ENCODE results near the gene KL. TPM values are rescaled to one million over a fixed set of nuclear protein-coding genes. Genes with fewer than 3 reads are reported as not detected.

KL gene
- total RNA-seq, 6 experiments from 2014 or later = 0.07 TPM; not detected in 5

DNA sequence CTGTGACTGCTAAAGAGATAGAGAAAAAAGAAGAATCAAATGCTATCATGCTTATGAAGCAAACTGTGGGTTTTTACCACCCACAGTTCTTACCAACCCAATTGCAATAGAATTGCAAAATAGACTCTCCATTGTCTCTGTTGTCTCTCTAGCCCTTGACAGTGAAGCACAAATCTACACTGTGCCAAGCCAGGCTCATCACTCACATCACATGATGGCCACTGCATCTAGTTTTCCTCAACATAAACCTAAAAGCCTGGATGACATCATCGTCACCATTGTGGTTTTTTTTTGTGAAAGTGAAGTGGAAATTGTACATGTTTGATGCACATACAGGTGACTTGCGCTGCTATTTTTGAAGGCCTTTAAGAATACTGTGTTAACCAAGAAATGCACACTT, 56.1 kb downstream of the KL start:
- Mint-ChIP-seq H3K36me3 (ENCODE audit: low read depth) (no peaks in the 10 kb centered on the region), H3K27me3 (ENCODE audit: insufficient read depth) (peaks cover 3% of the 10 kb centered on the region; the same call in 1 of the 2 replicates), H3K4me1 (ENCODE audit: low read depth) (no peaks in the 10 kb centered on the region), H3K4me3 (no peak overlapping the region), H3K9me3 (no peaks in the 10 kb centered on the region), H3K27ac (no peak overlapping the region)
- TF ChIP-seq CTCF (IDR thresholded peaks at IDR 0.05) = no peak
- no peak for DNase-seq

DNA sequence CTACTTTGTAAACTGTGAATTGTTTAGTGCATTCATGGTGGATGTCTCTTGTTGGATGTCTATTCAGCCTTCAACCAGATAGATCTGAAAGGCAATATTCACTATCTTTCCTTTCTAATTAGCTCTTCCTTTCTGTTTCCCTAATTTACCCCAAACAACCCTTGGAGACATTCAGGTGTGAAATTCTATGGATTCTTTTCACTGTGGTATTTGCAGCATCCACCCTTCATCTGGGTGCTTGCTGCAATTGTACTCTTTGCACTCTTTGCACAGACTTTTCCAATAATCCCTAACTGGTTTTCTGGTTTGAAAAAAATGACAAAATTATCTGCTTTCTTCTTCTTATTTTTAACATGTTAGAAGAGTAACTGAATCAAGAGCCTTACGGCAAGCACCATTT, 56.5 kb downstream of the KL start:
- no peaks in the 10 kb centered on the region for H3K36me3 Mint-ChIP-seq (ENCODE audit: low read depth)
- no peak overlapping the region for H3K27ac Mint-ChIP-seq
- no peak overlapping the region for H3K4me3 Mint-ChIP-seq
- H3K27me3 Mint-ChIP-seq (ENCODE audit: insufficient read depth) = peaks cover 2% of the 10 kb centered on the region; the same call in 1 of the 2 replicates
- DNase-seq = no peak
- no peak for TF ChIP-seq CTCF (IDR thresholded peaks at IDR 0.05)
- H3K4me1 Mint-ChIP-seq (ENCODE audit: low read depth) = no peaks in the 10 kb centered on the region
- H3K9me3 Mint-ChIP-seq = no peaks in the 10 kb centered on the region

GRCh38 chr13:33073338-33073737, 57.1 kb downstream of the KL start:
- Mint-ChIP-seq H3K27ac (no peak overlapping the region), H3K36me3 (ENCODE audit: low read depth) (no peaks in the 10 kb centered on the region), H3K4me1 (ENCODE audit: low read depth) (no peaks in the 10 kb centered on the region), H3K27me3 (ENCODE audit: insufficient read depth) (peaks cover 4% of the 10 kb centered on the region; the same call in 1 of the 2 replicates), H3K9me3 (no peaks in the 10 kb centered on the region), H3K4me3 (no peak overlapping the region)
- TF ChIP-seq CTCF (IDR thresholded peaks at IDR 0.05) = no peak
- no peak for DNase-seq

GRCh38 chr13:33076001-33076992, 60.1 kb downstream of the KL start:
- Mint-ChIP-seq H3K4me1 (ENCODE audit: low read depth) (peaks cover 6% of the 10 kb centered on the region; the same call in 1 of the 2 replicates), H3K36me3 (ENCODE audit: low read depth) (no peaks in the 10 kb centered on the region), H3K27ac (no peak overlapping the region), H3K9me3 (no peaks in the 10 kb centered on the region), H3K27me3 (ENCODE audit: insufficient read depth) (peaks cover 18% of the 10 kb centered on the region), H3K4me3 (no peak overlapping the region)
- no peak for DNase-seq
- TF ChIP-seq CTCF (IDR thresholded peaks at IDR 0.05) = no peak

DNA sequence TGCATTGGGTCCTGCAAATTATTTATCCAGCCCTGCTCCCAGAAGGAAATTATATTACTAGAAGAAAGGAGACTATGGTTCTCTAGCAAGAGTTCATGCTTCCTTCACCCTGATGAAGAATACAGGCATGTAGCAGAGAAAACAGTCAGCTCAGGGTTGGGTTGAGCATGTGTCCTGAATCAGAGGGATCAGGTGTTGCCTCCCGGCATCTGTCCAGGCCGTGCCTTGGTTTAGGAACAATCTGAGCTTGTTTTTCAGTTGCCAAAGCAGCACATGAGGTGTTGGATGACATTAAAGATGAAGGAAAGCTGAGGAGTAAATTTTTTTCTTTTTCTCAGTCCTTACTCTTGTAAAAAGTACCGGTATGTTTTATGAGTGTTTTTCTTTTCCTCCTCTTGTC, 62.0 kb downstream of the KL start:
- no peak for DNase-seq
- Mint-ChIP-seq H3K27ac (no peak overlapping the region), H3K36me3 (ENCODE audit: low read depth) (no peaks in the 10 kb centered on the region), H3K4me1 (ENCODE audit: low read depth) (peaks cover 6% of the 10 kb centered on the region; the same call in 1 of the 2 replicates), H3K4me3 (no peak overlapping the region), H3K27me3 (ENCODE audit: insufficient read depth) (peaks cover 20% of the 10 kb centered on the region), H3K9me3 (no peaks in the 10 kb centered on the region)
- no peak for TF ChIP-seq CTCF (IDR thresholded peaks at IDR 0.05)
